GM19193 (cell line): Measurements from ENCODE around the gene PROSER2.

Source experiments
- POLR2A ChIP-seq: IDR thresholded peaks from 4 replicates; pipeline ENCODE4 v1.6.1; 2011; ENCODE audit not compliant: insufficient read depth, insufficient read length; ENCODE audit errors: extremely low read depth

PROSER2 gene

GRCh38 chr10:11908991-11909390 is 85.8 kb downstream of the PROSER2 start:
- TF ChIP-seq POLR2A: no peak

GRCh38 chr10:11909618-11910017 is 86.5 kb downstream of the PROSER2 start:
- no peak for TF ChIP-seq POLR2A

GRCh38 chr10:11910102-11910501 is 86.9 kb downstream of the PROSER2 start:
- TF ChIP-seq POLR2A: no peak

GRCh38 chr10:11913079-11913641 is 90.0 kb downstream of the PROSER2 start:
- TF ChIP-seq POLR2A: no peak

GRCh38 chr10:11918384-11918783 is 95.2 kb downstream of the PROSER2 start:
- no peak for TF ChIP-seq POLR2A

GRCh38 chr10:11919271-11919670 is 96.1 kb downstream of the PROSER2 start:
- TF ChIP-seq POLR2A: no peak
